NOMO-1 treated with dmso at 0.1 percent for 144 hours (cell line): ENCODE results near the gene EFHD1.
"Not testable (repeated sequence)": the region's sequence is repeated elsewhere in the genome, so short reads cannot be mapped to it uniquely, and the experiment has no call there.

ENCODE experiments used
- DNase-seq: peaks from one replicate; lab custom pipeline; 2025; ENCODE audit not compliant: unreplicated experiment; lab: John Stamatoyannopoulos, UW

Gene EFHD1

GRCh38 chr2:232615339-232615738 lies 18.1 kb upstream of the EFHD1 start:
- no peak for DNase-seq

DNA sequence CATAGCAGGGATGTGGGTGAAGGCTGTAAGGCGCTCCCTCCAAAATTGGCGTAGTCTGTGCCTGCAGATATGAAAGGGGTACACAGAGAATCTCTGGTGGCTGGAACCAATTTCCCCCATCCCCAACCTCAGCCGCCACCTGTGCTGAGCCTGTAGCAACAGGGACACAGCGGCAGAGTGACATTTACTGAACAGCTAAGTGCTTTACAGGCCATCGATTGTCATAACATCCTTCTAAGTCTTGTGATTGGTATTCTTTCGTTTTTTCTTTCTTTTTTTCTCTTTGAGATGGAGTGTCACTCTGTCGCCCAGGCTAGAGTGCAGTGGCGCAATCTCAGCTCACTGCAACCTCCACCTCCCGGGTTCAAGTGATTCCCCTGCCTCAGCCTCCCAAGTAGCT lies 12.2 kb upstream of the EFHD1 start:
- DNase-seq, result no peak

- no peak for DNase-seq
Observed at GRCh38 chr2:232622563-232622962, 10.8 kb upstream of the EFHD1 start.

- DNase-seq, result no peak
Observed at GRCh38 chr2:232623768-232624765, 9.3 kb upstream of the EFHD1 start.

- no peak for DNase-seq
Observed at GRCh38 chr2:232626584-232626983, 6.8 kb upstream of the EFHD1 start.

DNA sequence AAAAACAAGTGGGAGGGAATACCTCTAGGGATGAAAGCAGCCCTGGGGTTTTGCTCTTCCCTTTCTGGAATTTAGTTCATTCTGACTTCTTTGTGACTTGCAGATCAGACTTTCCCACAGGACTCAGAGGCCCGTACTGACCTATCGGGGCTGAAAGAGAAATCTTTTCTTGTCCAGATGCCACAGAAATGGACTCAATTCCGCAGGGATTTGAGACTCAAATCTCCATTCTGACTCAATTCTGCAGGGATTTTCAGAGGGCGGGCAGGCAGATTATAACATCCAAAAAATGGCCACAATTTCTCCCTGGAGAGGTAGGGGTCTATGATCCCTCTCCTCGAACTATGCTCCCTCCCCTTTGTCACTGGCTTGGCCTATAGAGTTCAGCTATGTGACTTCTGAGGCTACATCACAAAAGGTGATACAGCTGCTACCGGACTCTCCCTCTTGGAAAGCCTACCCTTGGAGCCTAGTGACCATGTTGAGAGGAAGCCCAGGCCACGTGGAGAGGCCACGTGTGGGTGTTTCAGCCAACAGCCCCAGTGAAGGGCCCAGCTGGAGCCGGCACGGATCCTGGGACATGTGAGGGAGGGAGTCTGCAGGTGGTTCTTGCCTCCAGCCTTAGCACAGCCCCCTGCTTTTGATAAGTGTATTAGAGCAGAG lies 4.8 kb upstream of the EFHD1 start:
- DNase-seq, result no peak

- no peak for DNase-seq
Observed at GRCh38 chr2:232629129-232629475, 4.3 kb upstream of the EFHD1 start.

DNA sequence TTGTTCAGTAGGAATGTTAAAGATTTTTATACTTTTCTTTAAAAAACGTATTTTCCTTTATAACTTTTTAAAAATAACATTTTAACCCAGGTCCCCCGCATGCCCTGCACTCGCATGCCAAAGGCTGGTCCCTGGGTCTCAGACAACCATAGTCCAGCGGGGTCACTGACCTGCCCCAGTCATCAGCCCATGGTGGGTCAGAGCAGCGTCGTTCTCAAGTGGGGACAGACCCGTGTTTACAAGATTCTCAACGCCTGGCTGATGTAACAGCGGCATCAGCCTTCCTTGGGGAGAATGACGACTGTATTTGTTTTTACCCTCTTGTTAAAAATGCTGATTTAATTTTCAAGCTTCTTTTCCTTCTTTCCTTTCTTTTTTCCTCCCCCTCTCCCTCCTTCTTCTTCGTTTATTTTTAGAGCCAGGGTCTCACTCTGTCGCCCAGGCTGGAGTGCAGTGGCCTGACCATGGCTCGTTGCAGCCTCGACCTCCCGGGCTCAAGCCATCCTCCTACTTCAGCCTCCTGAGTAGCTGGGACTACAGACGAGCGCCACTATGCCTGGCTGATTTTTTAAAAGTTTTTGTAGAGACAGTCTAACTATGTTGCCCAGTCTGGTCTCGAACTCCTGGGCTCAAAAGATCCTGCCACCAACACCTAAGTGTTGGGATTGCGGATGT lies 1.0 kb upstream of the EFHD1 start:
- no peak for DNase-seq

GRCh38 chr2:232632904-232633412 lies 446 bp upstream of the EFHD1 start:
- DNase-seq, result no peak

GRCh38 chr2:232634206-232635150 lies 1.1 kb downstream of the EFHD1 start:
- DNase-seq, result no peak

DNA sequence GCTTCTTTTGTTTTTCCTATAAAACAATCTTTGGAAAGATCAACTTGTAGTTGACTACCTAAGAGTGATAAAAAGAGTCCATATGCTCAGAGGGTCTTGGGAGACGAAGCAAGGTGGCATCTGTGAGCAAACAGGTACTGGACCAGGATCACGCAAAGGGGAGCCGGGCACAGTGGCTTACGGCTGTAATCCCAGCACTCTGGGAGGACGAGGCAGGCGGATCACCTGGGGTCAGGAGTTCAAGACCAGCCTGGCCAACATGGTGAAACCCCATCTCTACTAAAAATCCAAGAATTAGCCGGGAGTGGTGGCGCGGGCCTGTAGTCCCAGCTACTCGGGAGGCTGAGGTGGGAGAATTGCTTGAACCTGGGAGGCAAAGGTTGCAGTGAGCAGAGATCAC lies 2.0 kb downstream of the EFHD1 start:
- DNase-seq, result not testable (repeated sequence)

DNA sequence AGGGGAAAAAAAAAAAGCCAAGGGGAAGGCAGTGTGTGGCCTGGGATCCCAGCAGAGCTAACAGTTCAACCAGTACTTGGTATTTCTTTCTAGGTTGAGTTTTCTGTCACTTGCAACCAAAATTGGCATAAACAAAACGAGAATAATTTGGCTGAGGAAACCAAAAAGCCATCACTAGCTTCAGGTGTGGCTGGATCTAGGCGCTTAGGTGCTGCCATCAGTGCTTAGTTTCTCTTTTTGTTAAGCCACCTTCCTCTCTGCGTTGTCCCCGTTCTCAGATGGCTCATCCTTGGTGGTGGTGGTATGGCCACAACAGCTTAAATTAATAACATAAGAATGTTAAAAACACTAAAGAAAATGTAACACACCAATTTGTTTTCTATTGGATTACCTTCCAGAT lies 2.4 kb downstream of the EFHD1 start:
- DNase-seq, result no peak

- no peak for DNase-seq
Observed at GRCh38 chr2:232636788-232637420, 3.5 kb downstream of the EFHD1 start.

GRCh38 chr2:232637866-232638583 lies 4.6 kb downstream of the EFHD1 start:
- no peak for DNase-seq

GRCh38 chr2:232641153-232641848 lies 7.9 kb downstream of the EFHD1 start:
- DNase-seq, result no peak

- no peak for DNase-seq
Observed at GRCh38 chr2:232643147-232643425, 9.7 kb downstream of the EFHD1 start.

DNA sequence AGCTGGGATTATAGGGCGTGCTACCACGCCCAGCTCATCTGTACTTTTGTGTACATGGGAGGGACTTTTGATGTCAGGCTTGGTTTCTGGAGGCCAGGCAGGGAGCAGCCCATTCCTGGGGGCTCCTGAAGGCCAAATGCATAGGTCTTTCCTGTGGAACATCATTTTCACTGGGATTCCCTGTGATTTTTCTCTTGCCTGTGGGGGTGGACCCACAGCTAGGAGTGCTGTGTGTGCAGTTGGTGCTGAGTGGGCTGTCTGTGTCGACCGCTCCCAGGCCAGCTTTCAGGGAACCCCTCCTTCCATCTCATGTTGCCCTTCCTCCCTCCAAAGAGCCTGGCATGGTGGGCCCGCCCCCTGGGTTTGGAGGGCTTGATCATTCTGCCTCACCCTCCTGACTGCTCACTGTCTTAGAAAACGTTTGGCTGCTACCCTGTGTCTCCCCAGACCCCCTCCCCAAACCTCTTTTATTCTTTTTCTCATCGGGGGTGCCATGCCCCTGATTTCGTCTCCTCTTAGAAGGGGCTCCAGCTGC lies 10.5 kb downstream of the EFHD1 start:
- no peak for DNase-seq

- DNase-seq, result no peak
Observed at GRCh38 chr2:232645061-232645460, 11.7 kb downstream of the EFHD1 start.

DNA sequence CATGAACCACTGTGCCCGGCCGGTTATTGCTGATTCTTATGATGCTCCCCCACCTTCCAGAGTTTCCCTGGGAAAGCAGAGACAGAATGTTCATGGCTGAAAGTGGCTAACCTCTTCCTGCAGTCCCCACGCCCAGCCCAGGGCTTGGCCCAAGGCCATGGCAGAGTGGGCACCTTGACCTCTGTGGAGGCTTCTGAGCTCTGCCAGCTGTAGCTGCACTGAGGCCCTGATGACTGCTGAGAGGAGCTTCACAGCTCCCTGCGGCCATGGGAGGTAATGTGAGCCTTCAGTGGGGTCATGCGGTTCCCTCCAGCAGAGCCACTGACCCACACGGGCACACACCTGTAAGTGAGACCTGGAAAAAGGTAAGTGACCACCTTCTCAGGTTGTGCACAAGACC lies 13.3 kb downstream of the EFHD1 start:
- DNase-seq, result no peak
